ENCODE results near the gene SEH1L.
A peak's percentile ranks its signal among the peaks of the same experiment; 100 is the strongest.
"Not testable (repeated sequence)": the region's sequence is repeated elsewhere in the genome, so short reads cannot be mapped to it uniquely, and the experiment has no call there.

The SEH1L gene

GRCh38 chr18:12944709-12945108 lies 3.1 kb upstream of the SEH1L start:
- no peak for DNase-seq (ENCODE audit: low read depth)

- DNase-seq (ENCODE audit: low read depth): peak; percentile 97
Measured at GRCh38 chr18:12946549-12947284, 1.1 kb upstream of the SEH1L start.

- peak; percentile 90 for DNase-seq (ENCODE audit: low read depth)
Measured at GRCh38 chr18:12948050-12948804, 416 bp downstream of the SEH1L start.

- DNase-seq (ENCODE audit: low read depth): no peak
Measured at GRCh38 chr18:12958478-12958877, 10.7 kb downstream of the SEH1L start.

- DNase-seq (ENCODE audit: low read depth): no peak
Measured at GRCh38 chr18:12960395-12960794, 12.6 kb downstream of the SEH1L start.

GRCh38 chr18:12960853-12961397 lies 13.1 kb downstream of the SEH1L start:
- DNase-seq (ENCODE audit: low read depth): no peak

- no peak for DNase-seq (ENCODE audit: low read depth)
Measured at GRCh38 chr18:12963069-12963468, 15.3 kb downstream of the SEH1L start.

GRCh38 chr18:12968115-12968514 lies 20.3 kb downstream of the SEH1L start:
- DNase-seq (ENCODE audit: low read depth): no peak

GRCh38 chr18:12968619-12969018 lies 20.8 kb downstream of the SEH1L start:
- DNase-seq (ENCODE audit: low read depth): no peak

- DNase-seq (ENCODE audit: low read depth): no peak
Measured at GRCh38 chr18:12973562-12974213, 25.9 kb downstream of the SEH1L start.

GRCh38 chr18:12975488-12975887 lies 27.7 kb downstream of the SEH1L start:
- DNase-seq (ENCODE audit: low read depth): no peak

GRCh38 chr18:12976305-12976704 lies 28.5 kb downstream of the SEH1L start:
- no peak for DNase-seq (ENCODE audit: low read depth)

- not testable (repeated sequence) for DNase-seq (ENCODE audit: low read depth)
Measured at GRCh38 chr18:12980065-12980464, 32.3 kb downstream of the SEH1L start.

- DNase-seq (ENCODE audit: low read depth): no peak
Measured at GRCh38 chr18:12989397-12990122, 41.7 kb downstream of the SEH1L start.

- no peak for DNase-seq (ENCODE audit: low read depth)
Measured at GRCh38 chr18:12990123-12990475, 42.3 kb downstream of the SEH1L start.

- DNase-seq (ENCODE audit: low read depth): no peak
Measured at GRCh38 chr18:12990641-12990966, 42.8 kb downstream of the SEH1L start.

GRCh38 chr18:12990967-12991820 lies 43.4 kb downstream of the SEH1L start, which contains the start of gene CEP192:
TSS of gene CEP192 (plus strand) at chr18:12991362. CDS start at chr18:12999425, 8,063 bp downstream.
- DNase-seq (ENCODE audit: low read depth): peak; percentile 98

GRCh38 chr18:12991821-12992179 lies 44.0 kb downstream of the SEH1L start:
- no peak for DNase-seq (ENCODE audit: low read depth)

GRCh38 chr18:12993439-12993838 lies 45.6 kb downstream of the SEH1L start:
- DNase-seq (ENCODE audit: low read depth): no peak

- DNase-seq (ENCODE audit: low read depth): no peak
Measured at GRCh38 chr18:12995424-12995823, 47.6 kb downstream of the SEH1L start.

GRCh38 chr18:12995952-12996477 lies 48.2 kb downstream of the SEH1L start:
- no peak for DNase-seq (ENCODE audit: low read depth)

Measured in HS-27A (cell line).